ENCODE measurements around the gene AZIN2.

DNA sequence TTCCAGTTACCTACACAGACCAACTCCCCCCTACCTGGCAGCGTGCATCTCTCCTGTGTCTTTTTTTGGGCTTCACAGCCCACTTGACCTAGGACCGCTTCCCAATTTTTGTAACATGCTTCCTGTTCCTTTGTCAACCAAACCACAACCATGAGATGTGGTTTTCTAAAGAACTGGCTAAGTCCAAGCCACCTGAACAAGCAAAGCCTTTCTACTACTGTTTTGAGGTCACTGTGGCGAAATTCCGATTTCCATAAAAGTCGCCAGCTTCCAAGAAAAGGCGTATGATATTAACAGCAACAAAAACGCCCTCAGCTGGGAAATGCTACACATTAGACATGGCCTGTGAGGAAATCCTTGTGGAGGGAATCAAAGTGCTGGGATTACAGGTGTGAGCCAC is 31.6 kb upstream of the AZIN2 start:
- no peak for TF ChIP-seq POLR2A (IDR thresholded peaks at IDR 0.05)
- TF ChIP-seq, protein P1, sequence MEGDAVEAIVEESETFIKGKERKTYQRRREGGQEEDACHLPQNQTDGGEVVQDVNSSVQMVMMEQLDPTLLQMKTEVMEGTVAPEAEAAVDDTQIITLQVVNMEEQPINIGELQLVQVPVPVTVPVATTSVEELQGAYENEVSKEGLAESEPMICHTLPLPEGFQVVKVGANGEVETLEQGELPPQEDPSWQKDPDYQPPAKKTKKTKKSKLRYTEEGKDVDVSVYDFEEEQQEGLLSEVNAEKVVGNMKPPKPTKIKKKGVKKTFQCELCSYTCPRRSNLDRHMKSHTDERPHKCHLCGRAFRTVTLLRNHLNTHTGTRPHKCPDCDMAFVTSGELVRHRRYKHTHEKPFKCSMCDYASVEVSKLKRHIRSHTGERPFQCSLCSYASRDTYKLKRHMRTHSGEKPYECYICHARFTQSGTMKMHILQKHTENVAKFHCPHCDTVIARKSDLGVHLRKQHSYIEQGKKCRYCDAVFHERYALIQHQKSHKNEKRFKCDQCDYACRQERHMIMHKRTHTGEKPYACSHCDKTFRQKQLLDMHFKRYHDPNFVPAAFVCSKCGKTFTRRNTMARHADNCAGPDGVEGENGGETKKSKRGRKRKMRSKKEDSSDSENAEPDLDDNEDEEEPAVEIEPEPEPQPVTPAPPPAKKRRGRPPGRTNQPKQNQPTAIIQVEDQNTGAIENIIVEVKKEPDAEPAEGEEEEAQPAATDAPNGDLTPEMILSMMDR (IDR thresholded peaks at IDR 0.05), result no peak
- TF ChIP-seq POLR2AphosphoS5 (IDR thresholded peaks at IDR 0.05), result no peak
